PC-3 (cell line): ENCODE measurements around the gene ZSWIM7.

Experiments used
- EZH2 ChIP-seq: fragments of 300-600 bp; sonication (generic); IDR thresholded peaks from one replicate; pipeline ENCODE4 v1.6.1; 2017; ENCODE audit warnings: antibody characterized with exemption, mild to moderate bottlenecking, low read length; ENCODE audit not compliant: unreplicated experiment
- EZH2phosphoT487 ChIP-seq: fragments of 300-600 bp; sonication (generic); IDR thresholded peaks from 2 replicates; pipeline ENCODE4 v1.6.1; 2018; ENCODE audit warnings: mild to moderate bottlenecking, antibody characterized with exemption, low read length, borderline replicate concordance
- TF ChIP-seq, protein P1 (sequence below): fragments of 300-600 bp; sonication (generic); conservative IDR thresholded peaks from 2 replicates; pipeline ENCODE4 v1.5.1; 2017; ENCODE audit warnings: antibody characterized with exemption, low read depth, mild to moderate bottlenecking, low read length

GRCh38 chr17:16037636-16038035 is 38.1 kb upstream of the ZSWIM7 start:
- TF ChIP-seq EZH2phosphoT487, result no peak
- no peak for TF ChIP-seq EZH2
- TF ChIP-seq, protein P1, sequence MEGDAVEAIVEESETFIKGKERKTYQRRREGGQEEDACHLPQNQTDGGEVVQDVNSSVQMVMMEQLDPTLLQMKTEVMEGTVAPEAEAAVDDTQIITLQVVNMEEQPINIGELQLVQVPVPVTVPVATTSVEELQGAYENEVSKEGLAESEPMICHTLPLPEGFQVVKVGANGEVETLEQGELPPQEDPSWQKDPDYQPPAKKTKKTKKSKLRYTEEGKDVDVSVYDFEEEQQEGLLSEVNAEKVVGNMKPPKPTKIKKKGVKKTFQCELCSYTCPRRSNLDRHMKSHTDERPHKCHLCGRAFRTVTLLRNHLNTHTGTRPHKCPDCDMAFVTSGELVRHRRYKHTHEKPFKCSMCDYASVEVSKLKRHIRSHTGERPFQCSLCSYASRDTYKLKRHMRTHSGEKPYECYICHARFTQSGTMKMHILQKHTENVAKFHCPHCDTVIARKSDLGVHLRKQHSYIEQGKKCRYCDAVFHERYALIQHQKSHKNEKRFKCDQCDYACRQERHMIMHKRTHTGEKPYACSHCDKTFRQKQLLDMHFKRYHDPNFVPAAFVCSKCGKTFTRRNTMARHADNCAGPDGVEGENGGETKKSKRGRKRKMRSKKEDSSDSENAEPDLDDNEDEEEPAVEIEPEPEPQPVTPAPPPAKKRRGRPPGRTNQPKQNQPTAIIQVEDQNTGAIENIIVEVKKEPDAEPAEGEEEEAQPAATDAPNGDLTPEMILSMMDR, result no peak
